HepG2 (cell line): ENCODE results near the gene BCL2L1. TPM values are rescaled to one million over a fixed set of nuclear protein-coding genes. Genes with fewer than 3 reads are reported as not detected.
A peak's percentile ranks its signal among the peaks of the same experiment; 100 is the strongest.

Experiments used
- ATF5 ChIP-seq: sonication (generic); formaldehyde crosslinking; IDR thresholded peaks from 2 replicates; pipeline ENCODE4 v1.4.0; 2020; ENCODE audit warnings: mild to moderate bottlenecking, low read depth, missing genetic modification reagents
- DRAP1 ChIP-seq: IDR thresholded peaks from 2 replicates; pipeline ENCODE4 v1.6.1; 2016; ENCODE audit warnings: missing genetic modification reagents, missing compliant biosample characterization
- GTF2F1 ChIP-seq: fragments of 150-350 bp; IDR thresholded peaks from 2 replicates; pipeline ENCODE4 v1.6.1; 2014; ENCODE audit warnings: low read length
- HHEX ChIP-seq: IDR thresholded peaks from 2 replicates; pipeline ENCODE4 v1.6.1; 2016; ENCODE audit warnings: control low read depth
- MAFF ChIP-seq: IDR thresholded peaks from 2 replicates; pipeline ENCODE4 v1.6.1; 2011; ENCODE audit warnings: low read depth, low read length, improper control_type of control experiment
- RFX5 ChIP-seq: IDR thresholded peaks from 2 replicates; pipeline ENCODE4 v1.6.1; 2011; ENCODE audit warnings: low read depth, low read length, improper control_type of control experiment
- SALL2 ChIP-seq: sonication (generic); formaldehyde crosslinking; IDR thresholded peaks from 2 replicates; pipeline ENCODE4 v1.8.1; 2023; ENCODE audit warnings: mild to moderate bottlenecking, missing genetic modification reagents, inconsistent platforms
- SIX4 ChIP-seq: sonication (generic); formaldehyde crosslinking; IDR thresholded peaks from 2 replicates; pipeline ENCODE4 v1.4.0; 2020; ENCODE audit warnings: missing genetic modification reagents
- SMAD9 ChIP-seq: sonication (generic); formaldehyde crosslinking; IDR thresholded peaks from 2 replicates; pipeline ENCODE4 v1.5.1; 2020; ENCODE audit warnings: mild to moderate bottlenecking, missing genetic modification reagents
- TGIF2 ChIP-seq: IDR thresholded peaks from 2 replicates; pipeline ENCODE4 v1.6.1; 2016; ENCODE audit warnings: control low read depth, missing compliant biosample characterization
- ZBTB49 ChIP-seq: sonication (generic); formaldehyde crosslinking; IDR thresholded peaks from 2 replicates; pipeline ENCODE4 v1.4.0; 2020; ENCODE audit warnings: missing genetic modification reagents, borderline replicate concordance
- ZNF280D ChIP-seq: sonication (generic); formaldehyde crosslinking; IDR thresholded peaks from 2 replicates; pipeline ENCODE4 v1.5.1; 2020; ENCODE audit warnings: mild to moderate bottlenecking, missing genetic modification reagents
- ZNF432 ChIP-seq: sonication (generic); formaldehyde crosslinking; IDR thresholded peaks from 2 replicates; pipeline ENCODE4 v1.5.0; 2020; ENCODE audit warnings: missing genetic modification reagents, mild to moderate bottlenecking, borderline replicate concordance
- ZNF580 ChIP-seq: IDR thresholded peaks from 2 replicates; pipeline ENCODE4 v1.6.1; 2016; ENCODE audit warnings: low read depth, borderline replicate concordance
- ZNF609 ChIP-seq: sonication (generic); formaldehyde crosslinking; IDR thresholded peaks from 2 replicates; pipeline ENCODE4 v1.4.0; 2020; ENCODE audit warnings: mild to moderate bottlenecking, missing genetic modification reagents, borderline replicate concordance
- polyA plus RNA-seq, 8 experiments: library from polyadenylated mRNA; depleted of rRNA in 3 of 8; stranded (reverse) in 7 of 8; unstranded in 1 of 8; fragments of >200 nt; fragmentation: Illumina TruSeq in 4 of 8; extraction: Trizol in 4 of 8; gene quantifications; 2 replicates each; pipeline versions ENCODE4 v1.2.1 to v1.2.3, GENCODE V29; 2011 to 2016; ENCODE audit warnings: low read depth in 4 of 8, missing spikeins in 1 of 8, mixed read lengths in 1 of 8; ENCODE audit not compliant: insufficient read depth in 1 of 8
- total RNA-seq, 5 experiments: library from RNA; depleted of rRNA; stranded (reverse); fragments of >200 nt; fragmentation: Illumina TruSeq; extraction: Trizol; gene quantifications; 2 replicates each; pipeline ENCODE4 v1.2.3, GENCODE V29; 2016; ENCODE audit warnings: low read depth in 1 of 5

BCL2L1 gene
- total and polyA plus RNA-seq, 2 of the 13 experiments (the other 11 are each of a cell fraction or from before 2014, with no cell fraction given): 164 to 258 TPM

GRCh38 chr20:31694842-31695593 lies 27.6 kb downstream of the BCL2L1 start (continued):
- TF ChIP-seq ZNF609 (CRISPR knock-in tag): no peak
- TF ChIP-seq ZBTB49: no peak
- TF ChIP-seq ZNF280D (CRISPR knock-in tag): no peak
- TF ChIP-seq RFX5: no peak
- no peak for TF ChIP-seq SALL2 (CRISPR knock-in tag)
- TF ChIP-seq MAFF: no peak
- peak; percentile 43; the same call in 1 of the 2 replicates for TF ChIP-seq TGIF2 (CRISPR knock-in tag)
- TF ChIP-seq GTF2F1: no peak
- no peak for TF ChIP-seq HHEX (CRISPR knock-in tag)
- no peak for TF ChIP-seq ZNF580
- TF ChIP-seq SIX4: no peak
- TF ChIP-seq DRAP1 (CRISPR knock-in tag): no peak
- no peak for TF ChIP-seq ZNF432 (CRISPR knock-in tag)
- no peak for TF ChIP-seq ATF5 (CRISPR knock-in tag)
- TF ChIP-seq SMAD9 (CRISPR knock-in tag): 0 out of 2 replicates have a peak, but pooled peaks have one; percentile 46
